HG03460 (cell line): ENCODE data around the gene KCNN2.

ENCODE experiments used
- ATAC-seq: cut with Tn5 transposase; IDR thresholded peaks from one replicate; pipeline ENCODE4 v1.9.1; 2021; ENCODE audit not compliant: unreplicated experiment

KCNN2 gene

GRCh38 chr5:114477816-114478334 lies 116.0 kb downstream of the KCNN2 start:
- no peak for ATAC-seq

DNA sequence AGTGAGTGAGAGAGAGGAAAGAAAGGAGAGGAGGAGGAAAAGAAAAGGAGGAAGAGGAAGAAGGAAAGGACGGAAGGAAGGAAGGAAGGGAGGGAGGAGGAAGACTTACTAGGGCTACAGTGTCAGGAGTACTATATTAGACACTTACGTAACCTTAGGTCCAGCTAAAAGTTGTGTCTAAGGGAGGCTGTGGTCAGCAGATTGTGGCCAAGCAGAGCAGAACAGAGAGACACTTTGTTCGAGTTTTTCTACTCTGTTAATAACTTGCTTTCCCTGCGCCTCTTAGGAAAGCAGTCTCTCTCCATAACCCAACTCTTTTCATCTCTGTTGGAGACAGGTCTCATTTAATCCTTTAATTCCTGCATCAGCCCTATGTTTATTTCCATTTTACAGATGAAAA lies 138.9 kb downstream of the KCNN2 start:
- no peak for ATAC-seq

GRCh38 chr5:114504560-114504959 lies 142.7 kb downstream of the KCNN2 start:
- ATAC-seq, result no peak

- ATAC-seq, result no peak
Measured at GRCh38 chr5:114524221-114524620, 162.4 kb downstream of the KCNN2 start.

DNA sequence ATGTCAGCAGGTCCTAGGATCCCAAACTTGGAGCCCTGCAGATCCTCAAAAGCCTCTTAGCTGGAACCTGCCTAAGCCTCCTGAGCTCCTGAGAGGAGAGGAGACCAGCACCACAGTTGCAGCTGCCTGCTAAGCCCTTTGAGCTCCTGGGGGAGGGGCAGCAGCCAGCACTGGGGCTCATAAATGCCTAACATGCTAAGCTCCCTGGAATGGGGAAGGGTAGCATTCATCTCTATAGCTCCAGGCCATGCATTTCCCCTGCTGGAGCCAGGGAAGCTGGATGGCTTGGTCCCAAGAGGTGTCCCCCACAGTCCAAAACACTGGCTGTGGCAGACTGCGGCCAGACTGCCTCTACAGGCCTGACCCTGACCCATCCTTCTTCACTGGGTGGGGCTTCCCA lies 182.7 kb downstream of the KCNN2 start:
- ATAC-seq, result no peak
